ENCODE results near the gene ERO1A. TPM values are rescaled to one million over a fixed set of nuclear protein-coding genes. Genes with fewer than 3 reads are reported as not detected.

Gene ERO1A
- total RNA-seq, 1 donor from 2014 or later = 47.2 TPM

DNA sequence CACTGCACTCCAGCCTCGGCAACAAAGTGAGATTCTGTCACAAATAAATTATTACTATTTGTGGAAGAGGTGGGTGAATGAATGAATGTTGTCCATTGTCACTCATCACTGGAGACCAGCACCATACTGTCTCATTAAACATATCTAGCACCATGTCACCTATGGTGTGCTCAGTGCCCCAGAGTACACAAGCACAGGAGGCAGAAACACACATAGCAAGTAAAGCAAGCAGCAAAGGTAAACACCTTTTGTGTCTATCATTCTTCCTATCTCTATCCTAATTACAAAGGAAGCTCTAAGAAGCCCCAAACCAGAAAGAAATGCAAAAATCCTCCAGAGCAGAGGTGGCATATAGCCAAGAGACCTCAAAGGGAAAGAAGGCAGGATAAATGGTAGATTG, 9.2 kb downstream of the ERO1A start:
- intact Hi-C loops (cut with DNase I) = no loop called here
- Histone ChIP-seq H3K27ac (no peak overlapping the region), H3K9me3 (no peaks in the 10 kb centered on the region), H3K36me3 (peaks cover 13% of the 10 kb centered on the region), H3K27me3 (no peaks in the 10 kb centered on the region), H3K4me1 (peaks cover 6% of the 10 kb centered on the region), H3K4me3 (no peak overlapping the region)
- ATAC-seq = no peak
- TF ChIP-seq, protein P1, sequence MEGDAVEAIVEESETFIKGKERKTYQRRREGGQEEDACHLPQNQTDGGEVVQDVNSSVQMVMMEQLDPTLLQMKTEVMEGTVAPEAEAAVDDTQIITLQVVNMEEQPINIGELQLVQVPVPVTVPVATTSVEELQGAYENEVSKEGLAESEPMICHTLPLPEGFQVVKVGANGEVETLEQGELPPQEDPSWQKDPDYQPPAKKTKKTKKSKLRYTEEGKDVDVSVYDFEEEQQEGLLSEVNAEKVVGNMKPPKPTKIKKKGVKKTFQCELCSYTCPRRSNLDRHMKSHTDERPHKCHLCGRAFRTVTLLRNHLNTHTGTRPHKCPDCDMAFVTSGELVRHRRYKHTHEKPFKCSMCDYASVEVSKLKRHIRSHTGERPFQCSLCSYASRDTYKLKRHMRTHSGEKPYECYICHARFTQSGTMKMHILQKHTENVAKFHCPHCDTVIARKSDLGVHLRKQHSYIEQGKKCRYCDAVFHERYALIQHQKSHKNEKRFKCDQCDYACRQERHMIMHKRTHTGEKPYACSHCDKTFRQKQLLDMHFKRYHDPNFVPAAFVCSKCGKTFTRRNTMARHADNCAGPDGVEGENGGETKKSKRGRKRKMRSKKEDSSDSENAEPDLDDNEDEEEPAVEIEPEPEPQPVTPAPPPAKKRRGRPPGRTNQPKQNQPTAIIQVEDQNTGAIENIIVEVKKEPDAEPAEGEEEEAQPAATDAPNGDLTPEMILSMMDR (IDR thresholded peaks at IDR 0.05) = no peak
- DNase-seq = no peak

DNA sequence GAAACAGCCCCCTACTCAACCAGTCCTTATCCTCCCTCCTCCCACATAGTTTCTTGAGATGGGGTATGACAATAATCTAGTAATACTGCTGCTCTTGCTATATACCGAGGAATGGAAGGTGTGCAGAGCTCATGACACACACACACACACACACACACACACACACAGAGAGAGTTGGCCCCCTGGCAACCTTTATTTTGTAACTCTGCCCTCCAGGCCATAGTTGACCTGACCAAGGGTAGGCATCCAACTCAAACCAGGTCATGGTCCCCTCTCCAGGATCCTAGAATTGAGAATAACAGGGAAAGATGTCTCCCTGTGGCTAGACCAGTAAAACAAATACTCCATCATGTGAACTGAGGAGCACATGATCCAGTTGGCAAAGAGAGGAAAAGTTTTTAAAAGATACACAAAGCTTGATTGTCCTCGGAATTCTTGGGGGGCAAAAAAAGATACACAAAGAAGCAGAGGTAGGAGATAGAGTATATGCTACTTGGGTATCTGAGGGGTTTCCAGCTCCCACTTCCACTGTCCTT, 11.3 kb downstream of the ERO1A start:
- TF ChIP-seq, protein P1 (IDR thresholded peaks at IDR 0.05) = no peak
- intact Hi-C loops (cut with DNase I) = no loop called here
- Histone ChIP-seq H3K36me3 (peaks cover 19% of the 10 kb centered on the region), H3K4me1 (no peaks in the 10 kb centered on the region), H3K27ac (no peak overlapping the region), H3K4me3 (no peak overlapping the region), H3K27me3 (no peaks in the 10 kb centered on the region), H3K9me3 (no peaks in the 10 kb centered on the region)
- no peak for ATAC-seq
- DNase-seq = no peak

DNA sequence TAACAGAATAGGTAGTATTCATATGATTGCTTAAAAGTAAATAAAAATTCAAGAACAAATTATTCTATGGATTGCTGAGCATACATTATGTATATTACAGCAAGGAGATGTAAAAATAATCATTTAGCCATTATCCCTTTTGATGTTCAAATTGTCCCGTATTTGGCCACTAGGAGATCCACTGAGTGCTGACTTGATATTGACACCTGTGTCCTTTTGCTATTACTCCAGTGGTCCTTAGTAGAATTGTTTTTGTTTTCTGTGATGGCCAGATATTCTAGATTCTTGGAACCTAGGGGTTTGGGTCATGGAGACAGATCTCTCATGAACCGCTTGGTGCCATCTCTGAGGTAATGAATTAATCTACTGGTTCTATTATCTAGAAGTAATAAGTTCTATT, 16.8 kb downstream of the ERO1A start:
- H3K9me3 ChIP-seq = no peaks in the 10 kb centered on the region
- intact Hi-C loops (cut with DNase I) = no loop called here
- no peak overlapping the region for H3K4me3 ChIP-seq
- H3K36me3 ChIP-seq = peaks cover 59% of the 10 kb centered on the region
- H3K27ac ChIP-seq = no peak overlapping the region
- no peaks in the 10 kb centered on the region for H3K27me3 ChIP-seq
- DNase-seq = no peak
- H3K4me1 ChIP-seq = no peaks in the 10 kb centered on the region
- ATAC-seq = no peak
- TF ChIP-seq, protein P1 (IDR thresholded peaks at IDR 0.05) = peak; percentile 28

DNA sequence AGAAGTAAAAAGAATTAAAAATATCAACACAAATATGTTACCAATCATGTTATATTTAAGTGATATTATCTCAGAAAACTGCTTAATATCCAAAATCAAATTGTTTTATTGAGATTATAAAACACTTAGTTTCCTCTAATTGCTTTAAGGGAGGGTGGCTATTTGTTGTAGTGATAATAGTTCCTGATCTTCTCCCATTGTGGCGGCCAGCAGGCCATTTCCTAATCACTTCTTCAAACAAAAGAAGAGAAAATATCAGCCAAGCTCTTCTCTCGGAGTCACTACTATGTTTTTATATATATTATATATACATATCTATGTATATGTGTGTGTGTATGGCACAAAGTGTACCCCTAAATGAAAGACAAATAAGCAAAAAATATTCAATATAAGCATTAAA, 31.5 kb downstream of the ERO1A start:
- H3K27ac ChIP-seq = no peak overlapping the region
- no peak overlapping the region for H3K4me3 ChIP-seq
- peaks cover 34% of the 10 kb centered on the region for H3K36me3 ChIP-seq
- TF ChIP-seq, protein P1 (IDR thresholded peaks at IDR 0.05) = no peak
- no peaks in the 10 kb centered on the region for H3K9me3 ChIP-seq
- no peaks in the 10 kb centered on the region for H3K27me3 ChIP-seq
- DNase-seq = no peak
- no peak for ATAC-seq
- H3K4me1 ChIP-seq = no peaks in the 10 kb centered on the region
- intact Hi-C loops (cut with DNase I) = no loop called here

DNA sequence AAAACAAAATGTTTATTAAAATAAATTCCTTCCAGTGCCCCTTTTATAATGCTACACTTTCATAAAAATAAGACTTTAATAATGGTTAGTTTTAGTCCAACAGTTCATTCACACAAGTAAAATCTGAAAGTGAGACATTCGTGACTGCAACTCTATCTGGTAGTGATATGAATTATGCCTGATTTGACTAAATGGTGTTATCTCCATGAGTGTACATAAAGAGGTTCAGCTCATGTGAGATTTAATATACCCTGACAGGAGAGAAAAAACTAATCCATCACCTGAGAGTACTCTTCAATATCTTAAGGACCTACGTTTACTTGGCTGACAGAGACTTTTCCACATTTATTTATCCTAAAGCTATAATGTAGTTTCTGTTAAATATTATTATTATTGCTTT, 34.0 kb downstream of the ERO1A start:
- Histone ChIP-seq H3K27ac (no peak overlapping the region), H3K9me3 (no peaks in the 10 kb centered on the region), H3K4me1 (no peaks in the 10 kb centered on the region), H3K36me3 (peaks cover 24% of the 10 kb centered on the region), H3K27me3 (no peaks in the 10 kb centered on the region), H3K4me3 (no peak overlapping the region)
- ATAC-seq (no peak), DNase-seq (no peak)
- TF ChIP-seq, protein P1 (IDR thresholded peaks at IDR 0.05) = no peak
- intact Hi-C loops (cut with DNase I) = no loop called here

DNA sequence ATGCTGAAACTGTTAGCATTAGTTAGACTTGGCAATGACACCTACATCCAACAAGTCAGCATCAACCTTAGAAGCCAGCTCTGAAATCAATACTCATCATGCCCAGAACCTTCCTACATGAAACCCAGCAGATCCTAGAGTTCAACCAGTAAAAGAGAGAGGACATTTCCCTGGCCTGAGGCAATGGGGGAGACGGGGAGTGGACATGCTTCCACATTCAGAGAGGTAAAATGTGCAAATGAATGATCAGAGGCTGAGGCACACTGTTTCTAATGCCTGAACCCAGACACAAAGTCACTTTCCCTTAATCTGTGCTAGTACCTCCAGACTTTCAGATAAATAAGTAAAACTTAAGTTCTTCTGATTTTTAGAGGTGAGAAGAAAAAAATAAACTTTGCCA, 34.5 kb downstream of the ERO1A start:
- TF ChIP-seq, protein P1 (IDR thresholded peaks at IDR 0.05) = no peak
- H3K9me3 ChIP-seq = no peaks in the 10 kb centered on the region
- peaks cover 24% of the 10 kb centered on the region for H3K36me3 ChIP-seq
- no peak overlapping the region for H3K27ac ChIP-seq
- DNase-seq (no peak), ATAC-seq (no peak)
- no peak overlapping the region for H3K4me3 ChIP-seq
- H3K27me3 ChIP-seq = no peaks in the 10 kb centered on the region
- no peaks in the 10 kb centered on the region for H3K4me1 ChIP-seq
- intact Hi-C loops (cut with DNase I) = no loop called here

Measured in upper lobe of right lung (tissue), 1 donor.